Bronchial epithelial cell (primary cell): Measurements from ENCODE around the gene CPPED1. TPM values are rescaled to one million over a fixed set of nuclear protein-coding genes. Genes with fewer than 3 reads are reported as not detected.

Experiments used
- DNase-seq: peaks from one replicate; pipeline ENCODE4 v3.0.0-alpha.2; 2010; ENCODE audit warnings: low read depth
- FAIRE-seq: peaks from 2 replicates; lab custom pipeline; 2011; peaks lifted over from hg19 to GRCh38; lab: Jason Lieb, UNC
- H3K27me3 ChIP-seq: 2 replicates; pipeline ENCODE4 v1.5.1; 2011; ENCODE audit warnings: low read length; ENCODE audit not compliant: control insufficient read depth, insufficient read depth
- H3K36me3 ChIP-seq: 2 replicates; pipeline ENCODE4 v1.5.1; 2011; ENCODE audit warnings: low read length; ENCODE audit not compliant: control insufficient read depth, insufficient read depth
- H3K4me3 ChIP-seq: 2 replicates; pipeline ENCODE4 v1.5.1; 2011; ENCODE audit warnings: mild to moderate bottlenecking, low read depth, low read length, control low read depth
- total RNA-seq: library from RNA; depleted of rRNA; stranded (reverse); fragments of >200 nt; gene quantifications from 2 replicates; pipeline ENCODE4 v1.2.1, GENCODE V29; 2014
- TF ChIP-seq, protein P1 (sequence below): IDR thresholded peaks from 2 replicates; pipeline ENCODE4 v1.5.1; 2011; ENCODE audit warnings: mild to moderate bottlenecking, moderate library complexity, low read length, control low read depth, inconsistent platforms; ENCODE audit not compliant: insufficient read depth, severe bottlenecking

CPPED1 gene
- total RNA-seq, 1 donor from 2014 or later, result 5.8 TPM

DNA sequence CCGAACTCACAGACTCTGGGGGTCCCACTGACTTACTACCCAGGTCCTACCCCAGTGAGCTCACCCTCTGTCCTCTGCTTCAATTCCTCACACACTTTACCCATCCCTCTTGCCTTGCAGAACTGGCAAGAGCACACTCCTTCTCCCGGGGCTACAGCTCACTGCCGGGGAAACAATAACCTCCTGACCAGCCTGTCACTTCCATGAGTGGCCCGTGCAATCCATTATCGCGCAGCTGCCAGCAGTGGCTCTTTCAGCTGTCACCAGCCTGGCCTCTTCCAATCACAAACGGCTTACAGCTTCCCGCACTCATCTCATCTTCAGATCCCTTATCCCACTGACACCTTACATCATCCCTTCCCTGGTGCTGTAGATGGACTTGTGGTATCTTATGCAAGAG, 79.5 kb downstream of the CPPED1 start:
- DNase-seq (no peak), FAIRE-seq (no peak)
- H3K36me3 ChIP-seq, result no peaks in the 10 kb centered on the region
- no peaks in the 10 kb centered on the region for H3K27me3 ChIP-seq
- TF ChIP-seq, protein P1, sequence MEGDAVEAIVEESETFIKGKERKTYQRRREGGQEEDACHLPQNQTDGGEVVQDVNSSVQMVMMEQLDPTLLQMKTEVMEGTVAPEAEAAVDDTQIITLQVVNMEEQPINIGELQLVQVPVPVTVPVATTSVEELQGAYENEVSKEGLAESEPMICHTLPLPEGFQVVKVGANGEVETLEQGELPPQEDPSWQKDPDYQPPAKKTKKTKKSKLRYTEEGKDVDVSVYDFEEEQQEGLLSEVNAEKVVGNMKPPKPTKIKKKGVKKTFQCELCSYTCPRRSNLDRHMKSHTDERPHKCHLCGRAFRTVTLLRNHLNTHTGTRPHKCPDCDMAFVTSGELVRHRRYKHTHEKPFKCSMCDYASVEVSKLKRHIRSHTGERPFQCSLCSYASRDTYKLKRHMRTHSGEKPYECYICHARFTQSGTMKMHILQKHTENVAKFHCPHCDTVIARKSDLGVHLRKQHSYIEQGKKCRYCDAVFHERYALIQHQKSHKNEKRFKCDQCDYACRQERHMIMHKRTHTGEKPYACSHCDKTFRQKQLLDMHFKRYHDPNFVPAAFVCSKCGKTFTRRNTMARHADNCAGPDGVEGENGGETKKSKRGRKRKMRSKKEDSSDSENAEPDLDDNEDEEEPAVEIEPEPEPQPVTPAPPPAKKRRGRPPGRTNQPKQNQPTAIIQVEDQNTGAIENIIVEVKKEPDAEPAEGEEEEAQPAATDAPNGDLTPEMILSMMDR, result no peak
- no peak overlapping the region for H3K4me3 ChIP-seq

DNA sequence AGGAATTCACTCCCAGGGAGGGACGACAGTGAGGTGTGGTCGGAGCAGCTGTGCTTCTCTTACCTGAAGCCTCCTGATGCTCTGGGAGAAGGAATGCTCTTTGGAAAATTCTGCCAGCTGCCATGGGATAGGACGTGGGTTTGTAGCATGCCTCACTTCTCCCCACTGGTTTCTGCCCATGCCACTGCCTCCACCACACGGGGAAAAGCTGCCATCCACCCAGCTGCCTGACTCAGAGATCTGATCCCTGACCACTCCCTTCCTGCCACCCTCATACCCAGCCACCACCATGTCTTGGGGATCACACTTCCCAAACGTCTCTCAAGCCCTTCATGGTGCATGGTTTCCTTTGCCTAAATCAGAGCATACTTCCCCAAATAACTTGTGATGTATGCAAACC, 80.0 kb downstream of the CPPED1 start:
- DNase-seq (no peak), FAIRE-seq (no peak)
- no peak overlapping the region for H3K4me3 ChIP-seq
- no peaks in the 10 kb centered on the region for H3K27me3 ChIP-seq
- no peaks in the 10 kb centered on the region for H3K36me3 ChIP-seq
- TF ChIP-seq, protein P1, result no peak

DNA sequence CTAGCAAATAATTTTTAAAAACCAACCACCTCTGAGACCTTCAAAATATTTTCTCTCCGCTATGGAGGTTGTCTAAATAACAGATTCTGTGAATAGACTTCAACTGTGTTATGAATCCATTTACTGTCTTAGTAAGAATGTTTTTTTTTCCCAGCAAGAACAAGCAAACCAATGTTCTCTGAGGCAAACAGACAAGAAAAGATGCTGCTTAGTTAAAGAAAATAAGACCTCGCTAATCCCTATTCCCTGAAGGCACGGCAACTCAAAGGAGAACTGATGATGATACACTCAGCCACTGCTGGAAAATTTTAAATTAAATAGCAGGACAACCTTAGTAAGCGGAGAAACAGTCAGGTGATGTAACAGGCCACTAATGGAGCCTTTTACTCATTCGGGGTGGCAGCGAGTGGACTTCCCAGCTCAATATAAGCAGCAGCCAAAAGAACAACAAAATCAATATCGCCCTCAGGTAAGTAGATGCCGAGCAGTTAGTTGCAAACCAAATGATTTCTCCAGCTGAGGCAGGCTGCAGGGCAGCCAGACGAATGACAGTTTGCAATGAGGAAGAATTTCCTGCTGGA, 81.8 kb downstream of the CPPED1 start:
- DNase-seq, result no peak
- no peak for FAIRE-seq
- H3K36me3 ChIP-seq, result no peaks in the 10 kb centered on the region
- H3K27me3 ChIP-seq, result no peaks in the 10 kb centered on the region
- TF ChIP-seq, protein P1, result no peak
- no peak overlapping the region for H3K4me3 ChIP-seq

DNA sequence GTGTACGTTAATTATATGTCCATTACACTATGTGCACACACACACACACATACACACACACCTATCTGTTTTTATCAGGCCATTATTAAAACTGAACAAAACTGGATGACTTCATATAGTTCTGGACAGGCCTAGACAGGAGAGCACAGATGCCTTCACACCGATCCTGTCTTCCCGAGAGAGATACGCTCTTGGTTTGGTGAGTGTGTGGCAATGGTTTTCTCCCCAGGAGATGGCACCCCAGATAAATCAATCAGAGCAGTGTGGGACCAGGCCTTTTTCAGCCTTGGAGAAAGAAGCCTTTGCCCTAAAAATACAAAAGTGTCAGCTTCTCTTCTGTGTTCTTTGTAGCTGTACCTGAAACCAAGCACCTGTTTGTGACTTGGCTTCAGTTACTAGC, 83.7 kb downstream of the CPPED1 start:
- Histone ChIP-seq H3K4me3 (no peak overlapping the region), H3K27me3 (no peaks in the 10 kb centered on the region), H3K36me3 (no peaks in the 10 kb centered on the region)
- FAIRE-seq, result no peak
- TF ChIP-seq, protein P1, result no peak
- no peak for DNase-seq

DNA sequence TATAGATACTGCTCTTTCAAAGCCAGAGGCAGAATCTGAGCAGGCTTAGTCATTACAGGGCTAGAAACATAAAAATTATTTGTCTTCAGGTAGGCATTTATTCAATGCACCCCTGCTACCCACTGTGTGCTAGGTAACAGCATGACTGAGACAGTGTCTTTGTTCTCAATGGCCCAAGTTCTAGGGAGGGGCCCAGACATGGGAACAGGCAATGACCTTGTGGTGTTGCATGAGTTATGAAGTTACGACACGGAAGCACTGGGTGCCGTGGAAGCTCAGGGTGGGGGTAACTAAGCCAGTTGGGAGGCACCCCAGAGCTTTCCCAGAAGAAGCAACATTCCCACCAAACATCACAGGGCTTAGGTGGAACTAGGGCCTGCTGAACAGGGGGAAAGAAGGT, 87.0 kb downstream of the CPPED1 start:
- Histone ChIP-seq H3K27me3 (no peaks in the 10 kb centered on the region), H3K4me3 (no peak overlapping the region), H3K36me3 (no peaks in the 10 kb centered on the region)
- DNase-seq (no peak), FAIRE-seq (no peak)
- TF ChIP-seq, protein P1, result no peak

DNA sequence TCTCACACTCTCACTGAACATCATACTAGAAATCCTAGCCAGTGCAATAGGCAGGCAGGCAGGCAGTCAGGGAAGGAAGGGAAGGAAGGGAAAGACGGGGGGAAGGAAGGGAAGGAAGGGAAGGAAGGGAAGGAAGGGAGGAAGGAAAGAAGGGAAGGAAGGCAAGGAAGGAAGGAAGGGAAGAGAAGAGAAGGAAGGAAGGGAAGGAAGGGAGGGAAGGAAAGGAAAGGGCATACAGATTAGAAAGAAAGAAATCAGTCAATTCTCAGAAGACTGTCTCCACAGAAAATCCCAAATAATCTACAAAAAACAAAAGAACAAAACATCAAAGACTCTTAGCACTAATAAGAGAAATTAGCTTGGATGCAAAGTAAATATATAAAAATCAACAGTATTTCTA, 93.9 kb downstream of the CPPED1 start:
- TF ChIP-seq, protein P1, result no peak
- DNase-seq, result no peak
- Histone ChIP-seq H3K4me3 (no peak overlapping the region), H3K27me3 (no peaks in the 10 kb centered on the region), H3K36me3 (no peaks in the 10 kb centered on the region)
- FAIRE-seq, result no peak
